HL-60 (cell line): ENCODE data around the gene ZNRF4.

Source experiments
- DNase-seq, 2 experiments: peaks; one replicate each; pipeline ENCODE4 v3.0.0-alpha.2; 2010 to 2020; ENCODE audit warnings: low read depth in 1 of 2, low spot score in 1 of 2
- H3K27ac ChIP-seq: fragments of 250-450 bp; sonication (Bioruptor Pico); replicated peaks from 2 replicates; pipeline ENCODE4 v1.5.1; 2020; ENCODE audit warnings: mild to moderate bottlenecking, moderate library complexity
- H3K27me3 ChIP-seq: fragments of 250-450 bp; sonication (Bioruptor Pico); 2 replicates; pipeline ENCODE4 v1.5.1; 2021; ENCODE audit warnings: mild to moderate bottlenecking, moderate library complexity; ENCODE audit not compliant: insufficient read depth, poor library complexity, severe bottlenecking
- H3K4me3 ChIP-seq: replicated peaks from 2 replicates; pipeline ENCODE4 v1.5.1; 2011; ENCODE audit warnings: mild to moderate bottlenecking, control low read depth, low read length; ENCODE audit not compliant: insufficient read depth
- CTCF ChIP-seq: IDR thresholded peaks from one replicate; pipeline ENCODE4 v1.5.1; 2011; ENCODE audit warnings: low read length, control low read depth, inconsistent platforms; ENCODE audit not compliant: insufficient read depth
- GABPA ChIP-seq: IDR thresholded peaks from 2 replicates; pipeline ENCODE4 v1.6.1; 2012; ENCODE audit warnings: low read depth
- POLR2AphosphoS5 ChIP-seq: IDR thresholded peaks from 2 replicates; pipeline ENCODE4 v1.6.1; 2012; ENCODE audit warnings: low read depth
- REST ChIP-seq: IDR thresholded peaks from 2 replicates; pipeline ENCODE4 v1.6.1; 2012; ENCODE audit warnings: low read depth; ENCODE audit not compliant: insufficient replicate concordance
- SPI1 ChIP-seq: IDR thresholded peaks from 2 replicates; pipeline ENCODE4 v1.6.1; 2012; ENCODE audit warnings: low read depth, mild to moderate bottlenecking, borderline replicate concordance

Gene ZNRF4

GRCh38 chr19:5478241-5478924 is 23.2 kb downstream of the ZNRF4 start:
- no peak overlapping the region for H3K27ac ChIP-seq
- TF ChIP-seq POLR2AphosphoS5 (no peak), SPI1 (no peak), REST (no peak)
- no peak overlapping the region for H3K4me3 ChIP-seq
- DNase-seq: no peak
- peaks cover 17% of the 10 kb centered on the region for H3K27me3 ChIP-seq

- no peak for TF ChIP-seq GABPA
- no peak for TF ChIP-seq SPI1
- TF ChIP-seq POLR2AphosphoS5: no peak
- no peak for TF ChIP-seq CTCF
- TF ChIP-seq REST: no peak
- Histone ChIP-seq H3K27me3 (peaks cover 17% of the 10 kb centered on the region), H3K27ac (no peak overlapping the region), H3K4me3 (no peak overlapping the region)
- no peak for DNase-seq
These were observed 23.8 kb downstream of the ZNRF4 start for GRCh38 chr19:5478925-5479588.

- no peak overlapping the region for H3K4me3 ChIP-seq
- no peak overlapping the region for H3K27ac ChIP-seq
- peaks cover 17% of the 10 kb centered on the region for H3K27me3 ChIP-seq
- DNase-seq: no peak
- no peak for TF ChIP-seq REST
These were observed 24.7 kb downstream of the ZNRF4 start for GRCh38 chr19:5479958-5480357.

- H3K27me3 ChIP-seq: peaks cover 17% of the 10 kb centered on the region
- no peak overlapping the region for H3K4me3 ChIP-seq
- TF ChIP-seq REST (no peak), CTCF (peak; percentile 30), SPI1 (no peak), POLR2AphosphoS5 (no peak), GABPA (no peak)
- no peak overlapping the region for H3K27ac ChIP-seq
- peak in 1 of 2 experiments; percentile 15 for DNase-seq
These were observed 25.2 kb downstream of the ZNRF4 start for GRCh38 chr19:5480427-5480836.
